Epithelial cell of proximal tubule (primary cell): ENCODE measurements around the gene ECT2L. TPM values are rescaled to one million over a fixed set of nuclear protein-coding genes. Genes with fewer than 3 reads are reported as not detected.

Source experiments
- DNase-seq: peaks from one replicate; pipeline ENCODE4 v3.0.0-alpha.2; 2011; ENCODE audit warnings: low read depth
- H3K4me3 ChIP-seq: 2 replicates; pipeline ENCODE4 v1.5.1; 2011; ENCODE audit warnings: low read depth, mild to moderate bottlenecking, low read length
- CTCF ChIP-seq: conservative IDR thresholded peaks from 2 replicates; pipeline ENCODE4 v1.5.1; 2012; ENCODE audit warnings: low read depth, mild to moderate bottlenecking, low read length
- total RNA-seq: library from RNA; depleted of rRNA; stranded (reverse); fragments of >200 nt; gene quantifications from 2 replicates; pipeline ENCODE4 v1.2.3, GENCODE V29; 2015

Gene ECT2L
- total RNA-seq, 1 donor from 2014 or later: not detected

DNA sequence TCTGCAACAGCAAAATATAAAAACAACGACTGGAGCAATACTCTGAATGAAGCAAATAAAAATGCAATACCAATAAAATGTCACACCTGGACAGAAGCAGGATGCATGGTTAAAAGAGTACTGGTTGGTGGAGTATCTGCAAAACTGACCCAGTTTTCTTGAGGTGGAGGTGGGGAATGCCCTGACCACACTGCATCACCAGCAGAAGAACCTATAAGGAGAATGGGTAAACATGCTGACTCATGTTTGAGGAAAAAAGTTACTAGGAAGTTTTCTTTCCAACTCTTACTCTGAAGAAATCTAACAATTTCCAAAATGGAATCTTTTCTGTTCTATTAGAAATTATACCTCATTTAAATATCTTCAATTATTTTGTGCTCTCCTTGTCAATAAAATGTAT, 148.5 kb downstream of the ECT2L start:
- peak; percentile 55 for DNase-seq
- H3K4me3 ChIP-seq: no peak overlapping the region

GRCh38 chr6:138945354-138945753, 149.5 kb downstream of the ECT2L start:
- peak; percentile 30 for TF ChIP-seq CTCF
- no peak overlapping the region for H3K4me3 ChIP-seq
- DNase-seq: no peak

More for the DNA sequence above, 148.5 kb downstream of the ECT2L start:
- TF ChIP-seq CTCF: no peak

DNA sequence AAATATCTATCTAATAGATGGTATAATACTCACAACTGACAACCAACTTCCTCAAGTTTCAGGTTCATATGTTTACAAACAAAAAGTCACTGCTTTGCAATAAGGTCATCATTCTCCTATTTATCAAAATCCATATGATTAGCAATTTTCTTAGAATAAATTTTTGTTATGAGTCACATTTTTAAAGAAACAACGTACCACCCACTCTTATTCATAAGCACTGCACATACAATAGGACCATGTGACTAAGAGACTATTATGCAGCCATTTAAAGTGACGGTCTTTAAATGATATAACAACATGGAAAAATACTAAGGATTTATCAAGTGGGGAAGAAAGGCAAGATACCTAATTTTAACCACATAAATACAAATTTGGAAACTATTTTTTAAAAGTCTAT, 152.1 kb downstream of the ECT2L start:
- TF ChIP-seq CTCF: no peak
- no peak for DNase-seq
- no peak overlapping the region for H3K4me3 ChIP-seq

DNA sequence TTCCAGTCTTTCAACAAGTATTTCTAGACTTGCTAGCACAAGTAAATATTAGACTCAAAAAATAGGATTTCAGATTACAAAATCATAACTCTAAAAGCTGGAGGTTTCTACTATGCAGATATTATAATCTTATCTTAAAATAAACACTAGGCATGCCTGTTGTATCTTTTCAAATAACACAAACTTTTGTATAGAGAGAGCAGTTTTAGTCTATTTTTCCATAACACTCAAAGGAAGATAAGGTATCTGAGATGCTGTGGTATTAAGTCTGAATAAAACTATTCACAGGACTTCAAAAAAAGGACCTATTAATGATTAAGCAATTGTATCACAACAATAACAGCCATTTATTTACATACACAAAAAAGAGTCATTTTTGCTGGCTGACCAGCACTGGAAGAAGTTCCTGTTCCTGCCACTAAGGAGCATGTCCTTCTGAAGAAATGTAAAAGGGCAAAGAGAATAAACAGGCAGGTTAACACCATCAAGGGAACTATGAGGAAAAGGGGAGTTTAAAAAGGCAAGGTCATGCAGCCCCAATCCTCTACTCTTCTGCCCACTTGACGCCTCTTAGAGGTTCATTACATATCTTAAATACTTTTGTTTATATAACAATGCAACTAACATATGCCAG, 152.8 kb downstream of the ECT2L start:
- DNase-seq: no peak

GRCh38 chr6:138953451-138953850, 157.6 kb downstream of the ECT2L start:
- TF ChIP-seq CTCF: no peak
- H3K4me3 ChIP-seq: no peak overlapping the region
- no peak for DNase-seq

More for the DNA sequence above, 152.8 kb downstream of the ECT2L start:
- H3K4me3 ChIP-seq: no peak overlapping the region
- no peak for TF ChIP-seq CTCF

Other genes starting within 250 kb of the ECT2L start
- gene CCDC28A, start 22.3 kb upstream of the ECT2L start, total RNA-seq: 8.9 and 10.8 TPM in 2 replicates
- 26.8 and 27.1 TPM in 2 replicates for gene REPS1, start 192.2 kb downstream of the ECT2L start, total RNA-seq
- gene ABRACL, start 232.7 kb downstream of the ECT2L start, total RNA-seq: 159 and 164 TPM in 2 replicates